A549 (cell line): ENCODE results near the gene ABLIM3.

Experiments used
- CTCF ChIP-seq: fragments of >200 bp; sonication (Bioruptor Twin); formaldehyde crosslinking; IDR thresholded peaks from 3 replicates; pipeline ENCODE4 v1.5.1; 2016
- GATA3 ChIP-seq: IDR thresholded peaks from 2 replicates; pipeline ENCODE4 v1.6.1; 2012; ENCODE audit warnings: borderline replicate concordance
- JUNB ChIP-seq: fragments of >200 bp; sonication (Bioruptor Twin); formaldehyde crosslinking; IDR thresholded peaks from 2 replicates; pipeline ENCODE4 v1.6.1; 2016
- PBX3 ChIP-seq: IDR thresholded peaks from 2 replicates; pipeline ENCODE4 v1.6.1; 2012
- ZSCAN20 ChIP-seq: fragments of 250-450 bp; sonication (Bioruptor Pico); IDR thresholded peaks from 2 replicates; pipeline ENCODE4 v1.8.0; 2022; ENCODE audit warnings: mild to moderate bottlenecking, moderate library complexity

- no peak for TF ChIP-seq GATA3
- TF ChIP-seq JUNB = no peak
- no peak for TF ChIP-seq PBX3
- no peak for TF ChIP-seq ZSCAN20 (CRISPR knock-in tag)
- no peak for TF ChIP-seq CTCF
Measured at GRCh38 chr5:149262315-149262714, 121.0 kb downstream of the ABLIM3 start.
